Neural progenitor cell (in vitro differentiated cells): Measurements from ENCODE around the gene OSTC. TPM values are rescaled to one million over a fixed set of nuclear protein-coding genes. Genes with fewer than 3 reads are reported as not detected.
A peak's percentile ranks its signal among the peaks of the same experiment; 100 is the strongest.

Experiments
- DNase-seq: peaks from one replicate; pipeline ENCODE4 v3.0.0-alpha.2; 2016; ENCODE audit warnings: low spot score
- H2AFZ ChIP-seq: fragments of 200-600 bp; sonication (generic); replicated peaks from 2 replicates; pipeline ENCODE4 v1.6.1; 2016; ENCODE audit warnings: antibody characterized with exemption
- H3F3A ChIP-seq: fragments of 200-600 bp; sonication (generic); 2 replicates; pipeline ENCODE4 v1.6.1; 2016; ENCODE audit warnings: antibody characterized with exemption, low read depth
- H3K27ac ChIP-seq: fragments of 200-600 bp; sonication (generic); 2 replicates; pipeline ENCODE4 v1.5.1; 2016; ENCODE audit warnings: mild to moderate bottlenecking
- H3K27me3 ChIP-seq: fragments of 200-600 bp; sonication (generic); 2 replicates; pipeline ENCODE4 v1.6.1; 2016; ENCODE audit warnings: mild to moderate bottlenecking, moderate library complexity
- H3K36me3 ChIP-seq: fragments of 200-600 bp; sonication (generic); 2 replicates; pipeline ENCODE4 v1.5.1; 2016
- H3K4me1 ChIP-seq: fragments of 200-600 bp; sonication (generic); 2 replicates; pipeline ENCODE4 v1.6.1; 2016; ENCODE audit warnings: mixed run types
- H3K4me2 ChIP-seq: fragments of 200-600 bp; sonication (generic); 2 replicates; pipeline ENCODE4 v1.6.1; 2016
- H3K4me3 ChIP-seq: fragments of 200-600 bp; sonication (generic); 2 replicates; pipeline ENCODE4 v1.5.1; 2016
- H3K79me2 ChIP-seq: fragments of 200-600 bp; sonication (generic); 2 replicates; pipeline ENCODE4 v1.6.1; 2016; ENCODE audit warnings: low read depth
- H3K9ac ChIP-seq: fragments of 200-600 bp; sonication (generic); 2 replicates; pipeline ENCODE4 v1.6.1; 2016
- H3K9me3 ChIP-seq: fragments of 200-600 bp; sonication (generic); 2 replicates; pipeline ENCODE4 v1.5.1; 2016; ENCODE audit warnings: low read depth
- H4K20me1 ChIP-seq: fragments of 200-600 bp; sonication (generic); 2 replicates; pipeline ENCODE4 v1.6.1; 2016; ENCODE audit warnings: low read depth
- H3K27ac Mint-ChIP-seq: 3 replicates; pipeline ENCODE4 v1.8.0; 2021; ENCODE audit warnings: mixed read lengths
- H3K27me3 Mint-ChIP-seq: 2 replicates; pipeline ENCODE4 v1.8.0; 2022; ENCODE audit warnings: low read depth, mild to moderate bottlenecking, inconsistent platforms, moderate library complexity, mixed read lengths; ENCODE audit not compliant: insufficient read depth
- H3K36me3 Mint-ChIP-seq: 3 replicates; pipeline ENCODE4 v1.8.0; 2021; ENCODE audit warnings: mixed read lengths
- H3K4me1 Mint-ChIP-seq: 3 replicates; pipeline ENCODE4 v1.8.0; 2021; ENCODE audit warnings: mixed read lengths
- H3K4me3 Mint-ChIP-seq: 3 replicates; pipeline ENCODE4 v1.8.0; 2021; ENCODE audit warnings: mild to moderate bottlenecking, moderate library complexity, mixed read lengths
- H3K9me3 Mint-ChIP-seq: 3 replicates; pipeline ENCODE4 v1.8.0; 2020; ENCODE audit warnings: mixed read lengths
- CTCF ChIP-seq: fragments of 200-600 bp; sonication (generic); IDR thresholded peaks from 2 replicates; pipeline ENCODE4 v1.5.1; 2017; ENCODE audit warnings: antibody characterized with exemption, mild to moderate bottlenecking
- EZH2 ChIP-seq: fragments of 200-600 bp; sonication (generic); IDR thresholded peaks from 2 replicates; pipeline ENCODE4 v1.6.1; 2017; ENCODE audit warnings: antibody characterized with exemption, mild to moderate bottlenecking, moderate library complexity
- EZH2phosphoT487 ChIP-seq: fragments of 200-600 bp; sonication (generic); IDR thresholded peaks from 2 replicates; pipeline ENCODE4 v1.6.1; 2017; ENCODE audit warnings: antibody characterized with exemption
- total RNA-seq: library from RNA; depleted of rRNA; stranded (reverse); fragments of >200 nt; gene quantifications from 2 replicates; pipeline ENCODE4 v1.2.3, GENCODE V29; 2015; ENCODE audit warnings: low replicate concordance

Gene OSTC
- total RNA-seq, result 213 and 290 TPM in 2 replicates

DNA sequence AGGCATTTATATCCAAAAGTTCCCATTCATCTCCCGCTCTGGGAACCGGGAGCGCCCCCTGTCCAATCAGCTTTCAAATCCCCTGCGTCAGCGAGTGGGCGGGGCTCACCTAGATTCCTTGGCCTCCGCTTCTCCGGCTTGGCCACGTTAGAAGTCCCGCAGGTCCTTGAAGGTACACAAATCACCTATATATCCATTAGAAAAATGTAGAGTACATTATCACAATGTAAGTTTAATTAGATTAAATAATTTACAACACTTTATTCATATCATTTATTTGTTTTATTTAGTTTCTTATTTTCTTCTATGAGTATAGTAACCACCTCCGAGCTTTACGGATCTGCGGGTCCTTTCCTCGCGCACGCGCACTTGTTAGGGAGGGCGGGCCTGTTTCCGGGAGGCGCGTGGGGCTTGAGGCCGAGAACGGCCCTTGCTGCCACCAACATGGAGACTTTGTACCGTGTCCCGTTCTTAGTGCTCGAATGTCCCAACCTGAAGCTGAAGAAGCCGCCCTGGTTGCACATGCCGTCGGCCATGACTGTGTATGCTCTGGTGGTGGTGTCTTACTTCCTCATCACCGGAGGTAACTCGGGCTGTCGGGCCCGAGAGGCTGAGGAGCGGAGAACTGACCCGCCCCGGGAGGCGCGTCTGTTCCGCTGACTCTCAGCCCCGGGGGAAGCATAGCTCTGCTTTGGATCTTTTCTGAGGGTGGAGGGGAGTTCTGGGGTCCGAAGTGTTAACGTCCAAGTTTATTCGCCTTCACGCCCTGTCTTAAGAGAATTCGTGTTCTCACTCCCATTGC, at the start of gene OSTC:
TSS of gene OSTC (plus strand) at position 388 of the 802 bp plus-strand sequence. CDS start at position 445, 57 bp downstream.
- Histone ChIP-seq H3K4me1 (peaks cover 6% of the 10 kb centered on the region), H3K27ac (peak within 1 kb of the TSS; percentile 95), H3K79me2 (peaks cover 50% of the 10 kb centered on the region), H3K27me3 (no peaks in the 10 kb centered on the region), H2AFZ (peak within 1 kb of the TSS; percentile 90), H4K20me1 (no peaks in the 10 kb centered on the region), H3F3A (no peaks in the 10 kb centered on the region), H3K4me3 (peak within 1 kb of the TSS; percentile 80), H3K9ac (peak within 1 kb of the TSS; percentile 90), H3K9me3 (no peaks in the 10 kb centered on the region), H3K4me2 (peak within 1 kb of the TSS; percentile 91), H3K36me3 (peaks cover under 1% of the 10 kb centered on the region)
- peak; percentile 98 for DNase-seq
- H3K27ac Mint-ChIP-seq, result peak within 1 kb of the TSS; percentile 94
- H3K4me1 Mint-ChIP-seq, result peaks cover 5% of the 10 kb centered on the region
- peak within 1 kb of the TSS; percentile 94 for H3K4me3 Mint-ChIP-seq
- no peaks in the 10 kb centered on the region for H3K36me3 Mint-ChIP-seq
- no peaks in the 10 kb centered on the region for H3K27me3 Mint-ChIP-seq
- TF ChIP-seq CTCF, result peak; percentile 18
- TF ChIP-seq EZH2, result no peak
- no peaks in the 10 kb centered on the region for H3K9me3 Mint-ChIP-seq

DNA sequence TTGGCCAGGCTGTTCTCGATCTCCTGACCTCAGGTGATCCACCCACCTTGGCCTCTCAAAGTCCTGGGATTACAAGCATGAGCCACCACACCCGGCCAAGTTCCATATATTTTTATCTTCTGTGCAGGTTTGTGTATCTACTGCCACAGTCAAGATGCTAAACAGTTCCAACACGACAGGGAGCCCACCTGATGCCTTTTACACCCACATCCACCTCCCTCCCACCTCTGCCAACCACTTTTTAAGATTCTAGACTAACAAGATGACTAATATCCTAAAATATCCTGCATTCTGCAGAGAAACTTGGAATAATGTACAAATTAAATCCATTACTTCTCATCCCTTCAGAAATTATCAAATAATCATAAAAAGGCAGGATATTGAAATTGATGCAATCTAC, 49.3 kb upstream of the OSTC start:
- no peak for TF ChIP-seq EZH2
- TF ChIP-seq CTCF, result no peak
- TF ChIP-seq EZH2phosphoT487, result no peak
- H4K20me1 ChIP-seq, result no peaks in the 10 kb centered on the region
- Mint-ChIP-seq H3K9me3 (peaks cover 3% of the 10 kb centered on the region), H3K4me1 (no peaks in the 10 kb centered on the region), H3K27me3 (no peaks in the 10 kb centered on the region), H3K36me3 (peaks cover under 1% of the 10 kb centered on the region), H3K4me3 (no peak overlapping the region), H3K27ac (no peak overlapping the region)
- no peak overlapping the region for H2AFZ ChIP-seq
- H3K27me3 ChIP-seq, result no peaks in the 10 kb centered on the region
- H3K4me1 ChIP-seq, result no peaks in the 10 kb centered on the region
- no peak overlapping the region for H3K27ac ChIP-seq
- H3K4me3 ChIP-seq, result no peak overlapping the region
- H3K9me3 ChIP-seq, result no peaks in the 10 kb centered on the region
- no peaks in the 10 kb centered on the region for H3K36me3 ChIP-seq
- no peak overlapping the region for H3K4me2 ChIP-seq
- H3K79me2 ChIP-seq, result no peaks in the 10 kb centered on the region
- no peak overlapping the region for H3K9ac ChIP-seq
- no peaks in the 10 kb centered on the region for H3F3A ChIP-seq
- no peak for DNase-seq

- peaks cover 2% of the 10 kb centered on the region for H3K36me3 Mint-ChIP-seq
- H3K9ac ChIP-seq, result no peak overlapping the region
- H3K27ac Mint-ChIP-seq, result no peak overlapping the region
- no peaks in the 10 kb centered on the region for H3K9me3 ChIP-seq
- no peak overlapping the region for H2AFZ ChIP-seq
- H3F3A ChIP-seq, result no peaks in the 10 kb centered on the region
- no peak for DNase-seq
- H3K36me3 ChIP-seq, result no peaks in the 10 kb centered on the region
- no peak overlapping the region for H3K4me2 ChIP-seq
- no peaks in the 10 kb centered on the region for H3K4me1 Mint-ChIP-seq
- no peak overlapping the region for H3K27ac ChIP-seq
- no peaks in the 10 kb centered on the region for H3K4me1 ChIP-seq
- peaks cover 4% of the 10 kb centered on the region for H3K9me3 Mint-ChIP-seq
- no peak for TF ChIP-seq EZH2phosphoT487
- TF ChIP-seq EZH2, result no peak
- no peak for TF ChIP-seq CTCF
- H3K4me3 Mint-ChIP-seq, result no peak overlapping the region
- no peaks in the 10 kb centered on the region for H3K27me3 Mint-ChIP-seq
- no peaks in the 10 kb centered on the region for H3K27me3 ChIP-seq
- no peak overlapping the region for H3K4me3 ChIP-seq
- no peaks in the 10 kb centered on the region for H4K20me1 ChIP-seq
- no peaks in the 10 kb centered on the region for H3K79me2 ChIP-seq
Observed at GRCh38 chr4:108601532-108601931, 48.9 kb upstream of the OSTC start.
